H9 (cell line): Measurements from ENCODE around the gene CCDC92. TPM values are rescaled to one million over a fixed set of nuclear protein-coding genes. Genes with fewer than 3 reads are reported as not detected.
A peak's percentile ranks its signal among the peaks of the same experiment; 100 is the strongest.

Experiments
- DNase-seq: peaks from one replicate; pipeline ENCODE4 v3.0.0-alpha.2; 2017
- H2AFZ ChIP-seq: one replicate; pipeline ENCODE4 v1.6.1; 2013; ENCODE audit warnings: mild to moderate bottlenecking, low read length, control low read depth, moderate library complexity
- H2AK5ac ChIP-seq: 2 replicates; pipeline ENCODE4 v1.6.1; 2013; ENCODE audit warnings: low read length, control low read depth, mixed read lengths; ENCODE audit not compliant: insufficient read length
- H2BK120ac ChIP-seq: one replicate; pipeline ENCODE4 v1.6.1; 2013; ENCODE audit warnings: low read depth, mild to moderate bottlenecking, low read length, control low read depth, inconsistent platforms; ENCODE audit not compliant: poor library complexity, severe bottlenecking
- H2BK12ac ChIP-seq: 2 replicates; pipeline ENCODE4 v1.6.1; 2013; ENCODE audit warnings: low read length, control low read depth, mixed read lengths, low read depth; ENCODE audit not compliant: insufficient read length
- H2BK15ac ChIP-seq: 2 replicates; pipeline ENCODE4 v1.6.1; 2013; ENCODE audit warnings: low read depth, low read length, control low read depth
- H2BK20ac ChIP-seq: one replicate; pipeline ENCODE4 v1.6.1; 2013; ENCODE audit warnings: low read depth, mild to moderate bottlenecking, low read length, control low read depth, inconsistent platforms; ENCODE audit not compliant: poor library complexity, severe bottlenecking
- H2BK5ac ChIP-seq: 2 replicates; pipeline ENCODE4 v1.6.1; 2013; ENCODE audit warnings: low read length, control low read depth, mixed read lengths; ENCODE audit not compliant: insufficient read length
- H3K14ac ChIP-seq: 2 replicates; pipeline ENCODE4 v1.6.1; 2013; ENCODE audit warnings: low read length, control low read depth; ENCODE audit not compliant: insufficient read depth
- H3K18ac ChIP-seq: 2 replicates; pipeline ENCODE4 v1.6.1; 2013; ENCODE audit warnings: low read depth, mild to moderate bottlenecking, mixed read lengths, low read length, control low read depth; ENCODE audit not compliant: insufficient read length
- H3K23ac ChIP-seq: 2 replicates; pipeline ENCODE4 v1.6.1; 2013; ENCODE audit warnings: low read length, control low read depth, mixed read lengths, low read depth; ENCODE audit not compliant: insufficient read length
- H3K23me2 ChIP-seq: 2 replicates; pipeline ENCODE4 v1.6.1; 2013; ENCODE audit warnings: low read depth, mild to moderate bottlenecking, mixed read lengths, low read length, control low read depth; ENCODE audit not compliant: insufficient read length, poor library complexity, severe bottlenecking
- H3K27ac ChIP-seq: 2 replicates; pipeline ENCODE4 v1.5.1; 2013; ENCODE audit warnings: low read length, control low read depth, mixed read lengths, low read depth; ENCODE audit not compliant: insufficient read length
- H3K27me3 ChIP-seq: 2 replicates; pipeline ENCODE4 v1.6.1; 2013; ENCODE audit warnings: low read length, control low read depth, inconsistent platforms; ENCODE audit not compliant: insufficient read depth
- H3K4ac ChIP-seq: 2 replicates; pipeline ENCODE4 v1.6.1; 2013; ENCODE audit warnings: low read depth, mild to moderate bottlenecking, control low read depth, inconsistent platforms, low read length, moderate library complexity
- H3K4me1 ChIP-seq: 2 replicates; pipeline ENCODE4 v1.6.1; 2013; ENCODE audit warnings: low read length, control low read depth, inconsistent platforms; ENCODE audit not compliant: insufficient read depth
- H3K4me2 ChIP-seq: 2 replicates; pipeline ENCODE4 v1.6.1; 2013; ENCODE audit warnings: low read length, control low read depth, mixed read lengths; ENCODE audit not compliant: insufficient read length, insufficient read depth
- H3K56ac ChIP-seq: 2 replicates; pipeline ENCODE4 v1.6.1; 2013; ENCODE audit warnings: low read depth, mild to moderate bottlenecking, mixed read lengths, low read length, control low read depth; ENCODE audit not compliant: insufficient read length
- H3K79me1 ChIP-seq: 2 replicates; pipeline ENCODE4 v1.6.1; 2013; ENCODE audit warnings: low read depth, mild to moderate bottlenecking, moderate library complexity, low read length, control low read depth, inconsistent platforms; ENCODE audit not compliant: insufficient read depth, poor library complexity, severe bottlenecking
- H3K79me2 ChIP-seq: 2 replicates; pipeline ENCODE4 v1.6.1; 2013; ENCODE audit warnings: low read length, control low read depth, inconsistent platforms; ENCODE audit not compliant: insufficient read depth
- H3K9ac ChIP-seq: 2 replicates; pipeline ENCODE4 v1.6.1; 2013; ENCODE audit warnings: low read length, control low read depth, mixed read lengths; ENCODE audit not compliant: insufficient read length; ENCODE audit errors: extremely low read depth
- H3K9me3 ChIP-seq: one replicate; pipeline ENCODE4 v1.6.1; 2013; ENCODE audit warnings: low read depth, low read length, inconsistent platforms; ENCODE audit not compliant: control insufficient read depth
- H3T11ph ChIP-seq: one replicate; pipeline ENCODE4 v1.6.1; 2013; ENCODE audit warnings: mild to moderate bottlenecking, low read length, control low read depth, inconsistent platforms
- H4K20me1 ChIP-seq: one replicate; pipeline ENCODE4 v1.6.1; 2013; ENCODE audit not compliant: control insufficient read depth, insufficient read length, insufficient read depth
- H4K5ac ChIP-seq: 2 replicates; pipeline ENCODE4 v1.6.1; 2013; ENCODE audit warnings: low read depth, mild to moderate bottlenecking, mixed read lengths, low read length, control low read depth; ENCODE audit not compliant: insufficient read length
- H4K8ac ChIP-seq: replicated peaks from 2 replicates; pipeline ENCODE4 v1.6.1; 2013; ENCODE audit warnings: low read length, control low read depth, mixed read lengths, low read depth; ENCODE audit not compliant: insufficient read length
- H4K91ac ChIP-seq: 2 replicates; pipeline ENCODE4 v1.6.1; 2013; ENCODE audit warnings: low read depth, mild to moderate bottlenecking, moderate library complexity, mixed read lengths, low read length, control low read depth; ENCODE audit not compliant: insufficient read length
- H3K27ac Mint-ChIP-seq, 3 experiments: 2 replicates in 2 of 3; 3 replicates in 1 of 3; pipeline ENCODE4 v1.8.0; 2020 to 2021; ENCODE audit warnings: mixed read lengths in 3 of 3, mild to moderate bottlenecking in 1 of 3, moderate library complexity in 1 of 3
- H3K27me3 Mint-ChIP-seq: 2 replicates; pipeline ENCODE4 v1.8.0; 2021; ENCODE audit warnings: low read depth, mild to moderate bottlenecking, moderate library complexity, mixed read lengths
- H3K36me3 Mint-ChIP-seq, 3 experiments: 2 replicates in 2 of 3; 3 replicates in 1 of 3; pipeline ENCODE4 v1.8.0; 2020 to 2021; ENCODE audit warnings: low read depth in 3 of 3, mixed read lengths in 3 of 3; ENCODE audit not compliant: insufficient read depth in 1 of 3
- H3K4me1 Mint-ChIP-seq, 2 experiments: 2 replicates each; pipeline ENCODE4 v1.8.0; 2020; ENCODE audit warnings: mixed read lengths in 2 of 2
- H3K4me3 Mint-ChIP-seq, 2 experiments: 2 replicates in 1 of 2; 3 replicates in 1 of 2; pipeline ENCODE4 v1.8.0; 2020 to 2021; ENCODE audit warnings: mild to moderate bottlenecking in 2 of 2, mixed read lengths in 2 of 2, moderate library complexity in 1 of 2
- H3K9me3 Mint-ChIP-seq, 2 experiments: 2 replicates in 1 of 2; 3 replicates in 1 of 2; pipeline ENCODE4 v1.8.0; 2020; ENCODE audit warnings: mild to moderate bottlenecking in 2 of 2, mixed read lengths in 2 of 2, moderate library complexity in 1 of 2
- CTCF ChIP-seq: fragments of 200-600 bp; sonication (generic); conservative IDR thresholded peaks from 3 replicates; pipeline ENCODE4 v1.8.0; 2021; ENCODE audit warnings: antibody characterized with exemption, mild to moderate bottlenecking
- WGBS: extraction: QIAGEN DNeasy Blood & Tissue Kit; methylation state at CpG from one replicate; pipeline ENCODE4 v1.1.7; 2013; ENCODE audit warnings: missing lambda C conversion rate, low lambda C conversion rate, mixed read lengths; ENCODE audit not compliant: insufficient read length; ENCODE audit errors: extremely low coverage; 5-methylcytosine and 5-hydroxymethylcytosine counted together
- total RNA-seq: library from RNA; stranded (reverse); gene quantifications from 2 replicates; pipeline ENCODE4 v1.2.1, GENCODE V29; 2021

Gene CCDC92
- total RNA-seq, 1 experiment from 2014 or later = 1.3 TPM

GRCh38 chr12:124021007-124021406 lies 48.4 kb upstream of the CCDC92 start:
- Histone ChIP-seq H3K56ac (no peak overlapping the region), H3K79me2 (no peaks in the 10 kb centered on the region), H3K14ac (no peak overlapping the region), H2BK15ac (no peak overlapping the region), H2BK120ac (no peak overlapping the region), H3K4me1 (no peaks in the 10 kb centered on the region), H3K27ac (no peak overlapping the region), H2BK12ac (no peak overlapping the region), H4K91ac (no peak overlapping the region), H3K9me3 (no peaks in the 10 kb centered on the region), H3K4ac (no peak overlapping the region), H3K27me3 (no peaks in the 10 kb centered on the region), H4K20me1 (no peaks in the 10 kb centered on the region), H3K79me1 (no peaks in the 10 kb centered on the region), H3K9ac (no peak overlapping the region), H2BK5ac (no peak overlapping the region), H4K5ac (no peak overlapping the region), H4K8ac (no peak overlapping the region), H3K23ac (no peak overlapping the region), H3K4me2 (no peak overlapping the region), H3K23me2 (no peaks in the 10 kb centered on the region), H2BK20ac (no peak overlapping the region), H3T11ph (no peak overlapping the region), H3K18ac (no peak overlapping the region), H2AFZ (no peak overlapping the region), H2AK5ac (no peak overlapping the region)
- Mint-ChIP-seq H3K9me3 (peaks cover 3 to 5% of the 10 kb centered on the region in 2 experiments; a peak in 3 of 5 replicates), H3K36me3 (peaks cover 0 to 3% (median 0%) of the 10 kb centered on the region in 3 experiments; a peak in 3 of 7 replicates), H3K4me1 (peaks cover 0 to 9% of the 10 kb centered on the region in 2 experiments; a peak in 2 of 4 replicates), H3K27me3 (peaks cover 2% of the 10 kb centered on the region; the same call in 1 of the 2 replicates), H3K4me3 (no peak overlapping the region), H3K27ac (no peak overlapping the region)
- no CpG with 5 or more reads among the region's 3 CpGs for WGBS
- TF ChIP-seq CTCF = no peak
- DNase-seq = peak; percentile 33
